Lung (tissue), 12 donors: ENCODE results near the gene DNER. TPM values are rescaled to one million over a fixed set of nuclear protein-coding genes. Genes with fewer than 3 reads are reported as not detected.

ENCODE experiments used
- ATAC-seq: fragments of 200-7000 bp; cut with Tn5 transposase; one replicate; pipeline ENCODE4 v1.9.1; 2020; ENCODE audit warnings: moderate number of reproducible peaks; ENCODE audit not compliant: insufficient read depth, low FRiP score
- DNase-seq, 3 donors: peaks; one replicate each; pipeline ENCODE4 v3.0.0-alpha.2; 2013 to 2017
- H3K27ac ChIP-seq, 2 donors: one replicate each; pipeline ENCODE4 v1.5.1; 2013; ENCODE audit warnings: mild to moderate bottlenecking in 2 of 2, moderate library complexity in 2 of 2, control low read depth in 1 of 2, inconsistent platforms in 1 of 2, low read depth in 1 of 2, low read length in 1 of 2
- H3K27me3 ChIP-seq, 3 donors: one replicate each; pipeline ENCODE4 v1.5.1; 2013; ENCODE audit warnings: low read length in 2 of 3; ENCODE audit not compliant: control insufficient read depth in 3 of 3, insufficient read depth in 3 of 3
- H3K36me3 ChIP-seq, 4 donors: one replicate each; pipeline ENCODE4 v1.5.1; 2013; ENCODE audit warnings: low read length in 4 of 4, mild to moderate bottlenecking in 1 of 4, moderate library complexity in 1 of 4; ENCODE audit not compliant: control insufficient read depth in 4 of 4, insufficient read depth in 4 of 4
- H3K4me1 ChIP-seq, 5 donors: one replicate each; pipeline ENCODE4 v1.5.1; 2013; ENCODE audit warnings: low read length in 5 of 5, mild to moderate bottlenecking in 2 of 5, moderate library complexity in 1 of 5; ENCODE audit not compliant: control insufficient read depth in 5 of 5, insufficient read depth in 5 of 5
- H3K4me3 ChIP-seq: one replicate; pipeline ENCODE4 v1.5.1; 2013; ENCODE audit warnings: mild to moderate bottlenecking, control low read depth, moderate library complexity
- H3K9ac ChIP-seq, 2 donors: one replicate each; pipeline ENCODE4 v1.5.1; 2013; ENCODE audit warnings: low read length in 2 of 2, control low read depth in 1 of 2; ENCODE audit not compliant: insufficient read depth in 1 of 2
- H3K9me3 ChIP-seq, 4 donors: one replicate each; pipeline ENCODE4 v1.5.1; 2013; ENCODE audit warnings: low read length in 3 of 4, mild to moderate bottlenecking in 1 of 4, moderate library complexity in 1 of 4; ENCODE audit not compliant: control insufficient read depth in 4 of 4, insufficient read depth in 3 of 4
- WGBS, 2 donors: extraction: QIAGEN DNeasy Blood & Tissue Kit; methylation state at CpG; one replicate each; pipeline ENCODE4 v1.1.7; 2013; 5-methylcytosine and 5-hydroxymethylcytosine counted together
- polyA plus RNA-seq, 2 donors: library from polyadenylated mRNA; stranded (reverse); fragments of 200-250 nt; gene quantifications; one replicate each; pipeline ENCODE4 v1.2.1, GENCODE V29; 2013
- total RNA-seq, 2 donors: library from RNA; depleted of rRNA in 1 of 2; stranded (reverse); fragments of >200 nt in 1 of 2; gene quantifications; one replicate each; pipeline ENCODE4 v1.2.1, GENCODE V29; 2014 to 2021
- TF ChIP-seq, protein P1 (sequence below): IDR thresholded peaks from 2 replicates; pipeline ENCODE4 v1.5.1; 2012; ENCODE audit warnings: mild to moderate bottlenecking; ENCODE audit errors: control extremely low read depth, extremely low read depth
- donor health status: control.
- donor health status: control.
- donor health status: Bipolar disorder and iron deficiency.
- donor health status: healthy.
- donor health status: DM: yes; HTN: yes; CAD: no.

Gene DNER
- total and polyA plus RNA-seq, 4 donors = 0.63 to 5.8 (median 3.3) TPM

DNA sequence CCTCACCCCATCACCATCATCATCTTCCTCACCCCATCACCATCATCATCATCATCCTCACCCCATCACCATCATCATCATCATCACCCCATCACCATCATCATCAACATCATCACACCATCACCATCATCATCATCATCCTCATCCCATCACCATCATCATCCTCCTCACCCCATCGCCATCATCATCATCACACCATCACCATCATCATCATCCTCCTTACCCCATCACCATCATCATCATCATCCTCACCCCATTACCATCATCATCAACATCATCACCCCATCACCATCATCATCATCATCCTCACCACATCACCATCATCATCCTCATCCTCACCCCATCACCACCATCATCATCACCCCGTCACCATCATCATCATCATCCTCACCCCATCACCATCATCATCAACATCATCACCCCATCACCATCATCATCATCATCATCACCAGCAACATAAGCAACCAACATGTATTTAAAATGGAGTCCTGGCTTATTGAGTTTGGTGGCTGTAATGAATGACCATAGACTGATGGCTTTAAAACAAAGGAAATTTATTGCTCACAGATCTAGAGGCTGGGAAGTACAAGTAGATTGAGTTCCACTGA is 150.0 kb downstream of the DNER start:
- Histone ChIP-seq H3K4me1 (peaks cover 0 to 7% (median 0%) of the 10 kb centered on the region in 5 donors), H3K36me3 (no peaks in the 10 kb centered on the region), H3K9me3 (peaks cover 0 to 2% (median 0%) of the 10 kb centered on the region in 4 donors), H3K9ac (no peak overlapping the region), H3K4me3 (no peak overlapping the region), H3K27me3 (no peaks in the 10 kb centered on the region), H3K27ac (no peak overlapping the region)
- 90 to 93% methylated on average over 2 of the region's 2 CpGs for WGBS, 2 donors
- ATAC-seq = no peak
- no peak for DNase-seq
- TF ChIP-seq, protein P1, sequence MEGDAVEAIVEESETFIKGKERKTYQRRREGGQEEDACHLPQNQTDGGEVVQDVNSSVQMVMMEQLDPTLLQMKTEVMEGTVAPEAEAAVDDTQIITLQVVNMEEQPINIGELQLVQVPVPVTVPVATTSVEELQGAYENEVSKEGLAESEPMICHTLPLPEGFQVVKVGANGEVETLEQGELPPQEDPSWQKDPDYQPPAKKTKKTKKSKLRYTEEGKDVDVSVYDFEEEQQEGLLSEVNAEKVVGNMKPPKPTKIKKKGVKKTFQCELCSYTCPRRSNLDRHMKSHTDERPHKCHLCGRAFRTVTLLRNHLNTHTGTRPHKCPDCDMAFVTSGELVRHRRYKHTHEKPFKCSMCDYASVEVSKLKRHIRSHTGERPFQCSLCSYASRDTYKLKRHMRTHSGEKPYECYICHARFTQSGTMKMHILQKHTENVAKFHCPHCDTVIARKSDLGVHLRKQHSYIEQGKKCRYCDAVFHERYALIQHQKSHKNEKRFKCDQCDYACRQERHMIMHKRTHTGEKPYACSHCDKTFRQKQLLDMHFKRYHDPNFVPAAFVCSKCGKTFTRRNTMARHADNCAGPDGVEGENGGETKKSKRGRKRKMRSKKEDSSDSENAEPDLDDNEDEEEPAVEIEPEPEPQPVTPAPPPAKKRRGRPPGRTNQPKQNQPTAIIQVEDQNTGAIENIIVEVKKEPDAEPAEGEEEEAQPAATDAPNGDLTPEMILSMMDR = no peak

DNA sequence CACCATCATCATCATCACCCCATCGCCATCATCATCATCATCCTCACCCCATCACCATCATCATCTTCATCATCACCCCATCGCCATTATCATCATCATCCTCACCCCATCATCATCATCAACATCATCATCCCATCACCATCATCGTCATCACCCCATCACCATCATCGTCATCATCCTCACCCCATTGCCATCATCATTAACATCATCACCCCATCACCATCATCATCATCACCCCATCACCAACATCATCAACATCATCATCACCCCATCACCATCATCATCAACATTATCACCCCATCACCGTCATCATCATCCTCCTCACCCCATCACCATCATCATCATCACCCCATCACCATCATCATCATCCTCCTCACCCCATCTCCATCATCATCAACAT is 151.0 kb downstream of the DNER start:
- H3K4me1 ChIP-seq = peaks cover 0 to 8% (median 0%) of the 10 kb centered on the region in 5 donors
- H3K36me3 ChIP-seq = no peaks in the 10 kb centered on the region
- 82 to 90% methylated on average over 5 of the region's 5 CpGs for WGBS, 2 donors
- H3K9ac ChIP-seq = no peak overlapping the region
- TF ChIP-seq, protein P1 = no peak
- no peak overlapping the region for H3K27ac ChIP-seq
- ATAC-seq (no peak), DNase-seq (no peak)
- H3K27me3 ChIP-seq = no peaks in the 10 kb centered on the region
- no peak overlapping the region for H3K4me3 ChIP-seq
- H3K9me3 ChIP-seq = peaks cover 0 to 5% (median 0%) of the 10 kb centered on the region in 4 donors

DNA sequence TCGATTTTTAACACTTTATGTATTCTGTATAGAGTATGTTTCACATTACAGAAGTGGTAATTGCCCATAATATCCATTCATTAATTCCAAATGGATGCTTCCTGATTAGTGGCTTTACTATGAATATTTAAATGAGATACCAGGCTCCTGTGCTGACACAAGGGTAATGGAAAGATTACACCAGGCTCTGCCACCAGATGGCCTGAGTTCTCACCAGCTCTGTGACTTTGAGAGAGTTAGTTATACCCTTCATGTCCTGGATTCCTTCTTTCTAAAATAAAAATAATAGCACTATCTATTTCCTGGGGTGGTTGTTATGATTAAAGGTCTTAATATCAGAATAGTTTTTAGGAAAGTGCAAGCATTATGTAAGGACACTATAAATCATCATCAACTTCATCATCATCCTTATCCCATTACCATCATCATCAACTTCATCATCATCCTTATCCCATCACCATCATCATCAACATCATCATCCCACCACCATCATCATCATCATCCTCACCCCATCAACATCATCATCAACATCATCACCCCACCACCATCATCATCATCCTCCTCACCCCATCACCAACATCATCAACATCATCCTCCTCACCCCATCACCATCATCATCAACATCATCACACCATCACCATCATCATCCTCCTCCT is 151.8 kb downstream of the DNER start:
- TF ChIP-seq, protein P1 = no peak
- peaks cover 0 to 5% (median 0%) of the 10 kb centered on the region in 4 donors for H3K9me3 ChIP-seq
- 70 to 76% methylated on average over 1 of the region's 1 CpG for WGBS, 2 donors
- H3K4me1 ChIP-seq = peaks cover 0 to 8% (median 0%) of the 10 kb centered on the region in 5 donors
- DNase-seq = no peak
- H3K27me3 ChIP-seq = no peaks in the 10 kb centered on the region
- H3K9ac ChIP-seq = no peak overlapping the region
- H3K36me3 ChIP-seq = no peaks in the 10 kb centered on the region
- ATAC-seq = no peak
- H3K27ac ChIP-seq = no peak overlapping the region
- no peak overlapping the region for H3K4me3 ChIP-seq
